ENCODE results near the gene SLC39A3.

The SLC39A3 gene

GRCh38 chr19:2701361-2702169, 38.3 kb downstream of the SLC39A3 start:
- DNase-seq: no peak

- no peak for DNase-seq
These were observed 39.0 kb downstream of the SLC39A3 start for GRCh38 chr19:2700660-2701360.

- no peak for DNase-seq
These were observed 40.2 kb downstream of the SLC39A3 start for GRCh38 chr19:2699413-2700140.

GRCh38 chr19:2694196-2694595, 45.6 kb downstream of the SLC39A3 start:
- DNase-seq: no peak

- no peak for DNase-seq
These were observed 46.2 kb downstream of the SLC39A3 start for GRCh38 chr19:2693492-2694160.

- no peak for DNase-seq
These were observed 47.9 kb downstream of the SLC39A3 start for GRCh38 chr19:2691951-2692350.

- DNase-seq: no peak
These were observed 49.0 kb downstream of the SLC39A3 start for GRCh38 chr19:2690856-2691255.

- no peak for DNase-seq
These were observed 53.5 kb downstream of the SLC39A3 start for GRCh38 chr19:2686360-2686759.

GRCh38 chr19:2685204-2685704, 54.6 kb downstream of the SLC39A3 start:
- DNase-seq: no peak

GRCh38 chr19:2683430-2684003, 56.3 kb downstream of the SLC39A3 start:
- DNase-seq: no peak

All from activated CD8-positive, alpha-beta memory T cell treated with anti-CD3 and anti-CD28 coated beads, Interleukin-2, amount 50 U/mL, for 4 hours (primary cell).